Duodenal mucosa (tissue), 2 donors: Measurements from ENCODE around the gene HIPK1.

Experiments
- H3K27ac ChIP-seq: one replicate; pipeline ENCODE4 v1.7.0; 2013; ENCODE audit warnings: low read depth, low read length
- H3K27me3 ChIP-seq, 2 donors: one replicate each; pipeline ENCODE4 v1.7.0; 2013; ENCODE audit warnings: low read length in 2 of 2, control low read depth in 1 of 2; ENCODE audit not compliant: insufficient read depth in 2 of 2, control insufficient read depth in 1 of 2
- H3K36me3 ChIP-seq, 2 donors: one replicate each; pipeline ENCODE4 v1.7.0; 2013; ENCODE audit warnings: low read length in 2 of 2, control low read depth in 1 of 2; ENCODE audit not compliant: insufficient read depth in 2 of 2, control insufficient read depth in 1 of 2
- H3K4me1 ChIP-seq, 2 donors: one replicate each; pipeline ENCODE4 v1.7.0; 2013; ENCODE audit warnings: low read length in 2 of 2, control low read depth in 1 of 2; ENCODE audit not compliant: insufficient read depth in 2 of 2, control insufficient read depth in 1 of 2
- H3K4me3 ChIP-seq, 2 donors: one replicate each; pipeline ENCODE4 v1.7.0; 2013; ENCODE audit warnings: low read length in 2 of 2, low read depth in 1 of 2
- H3K9ac ChIP-seq, 2 donors: one replicate each; pipeline ENCODE4 v1.7.0; 2013; ENCODE audit warnings: low read length in 2 of 2, low read depth in 1 of 2
- H3K9me3 ChIP-seq, 2 donors: one replicate each; pipeline ENCODE4 v1.7.0; 2013; ENCODE audit warnings: low read length in 2 of 2, control low read depth in 1 of 2; ENCODE audit not compliant: control insufficient read depth in 1 of 2

The HIPK1 gene

GRCh38 chr1:113895961-113896360 lies 33.2 kb upstream of the HIPK1 start:
- no peaks in the 10 kb centered on the region for H3K27me3 ChIP-seq
- H3K9ac ChIP-seq, result no peak overlapping the region
- H3K4me3 ChIP-seq, result no peak overlapping the region
- H3K9me3 ChIP-seq, result no peaks in the 10 kb centered on the region
- peaks cover 22 to 52% of the 10 kb centered on the region in 2 donors for H3K36me3 ChIP-seq
- H3K27ac ChIP-seq, result no peak overlapping the region
- H3K4me1 ChIP-seq, result peaks cover 9 to 38% of the 10 kb centered on the region in 2 donors

DNA sequence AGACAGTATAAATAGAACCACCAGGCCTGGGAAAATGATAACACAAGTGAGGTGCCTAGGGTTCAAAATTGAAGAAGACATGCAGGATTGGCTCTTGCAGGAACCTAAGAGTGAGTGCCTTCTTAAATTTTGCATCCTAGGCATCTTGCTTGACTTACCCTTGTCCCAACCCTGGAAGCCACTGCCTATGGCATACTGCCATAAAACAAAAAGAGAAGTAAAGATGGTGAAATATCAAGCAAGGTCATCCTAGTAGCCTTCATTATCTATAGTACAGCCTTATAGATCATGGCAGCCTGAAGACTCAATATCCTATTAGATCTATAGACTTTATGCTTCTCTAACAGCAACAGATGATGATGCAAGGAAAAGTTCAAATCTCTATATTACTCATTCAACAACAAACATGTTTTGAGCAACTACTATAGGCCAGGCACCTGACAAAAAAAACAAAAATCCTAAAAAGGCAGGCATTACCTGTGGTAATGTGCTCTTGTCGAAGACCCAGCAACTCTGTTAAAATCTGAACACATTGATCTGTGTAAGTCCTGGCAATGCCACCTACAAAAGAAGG lies 30.8 kb upstream of the HIPK1 start:
- Histone ChIP-seq H3K4me3 (no peak overlapping the region), H3K27ac (no peak overlapping the region), H3K9ac (no peak overlapping the region), H3K4me1 (peaks cover 32 to 59% of the 10 kb centered on the region in 2 donors), H3K36me3 (peaks cover 22 to 60% of the 10 kb centered on the region in 2 donors), H3K9me3 (no peaks in the 10 kb centered on the region), H3K27me3 (no peaks in the 10 kb centered on the region)

- Histone ChIP-seq H3K36me3 (peaks cover 22 to 60% of the 10 kb centered on the region in 2 donors), H3K4me1 (peaks cover 38 to 64% of the 10 kb centered on the region in 2 donors), H3K4me3 (peak overlapping the region in 1 of 2 donors; percentile 12), H3K9ac (no peak overlapping the region), H3K27ac (no peak overlapping the region), H3K9me3 (no peaks in the 10 kb centered on the region), H3K27me3 (no peaks in the 10 kb centered on the region)
Observed at GRCh38 chr1:113899111-113899510, 30.0 kb upstream of the HIPK1 start.

DNA sequence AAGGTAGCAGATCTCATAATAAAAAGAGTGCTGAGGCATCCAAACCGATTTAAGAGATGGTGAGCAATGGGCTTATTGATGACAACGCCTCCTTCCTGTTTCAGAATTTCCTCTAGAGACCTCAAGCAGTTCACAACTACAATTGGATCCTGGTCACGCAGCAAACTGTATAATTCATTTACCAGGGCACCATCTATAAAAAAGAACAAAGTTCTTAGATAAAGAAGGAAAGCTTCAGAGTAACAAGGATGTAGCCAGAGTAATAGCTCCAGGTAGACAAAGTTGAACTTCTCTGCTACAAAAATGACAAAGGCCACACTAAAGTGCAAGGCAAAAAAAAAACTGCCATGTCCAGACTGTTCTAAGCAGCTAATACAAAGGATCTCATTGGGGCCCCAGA lies 27.9 kb upstream of the HIPK1 start:
- Histone ChIP-seq H3K4me1 (peaks cover 41 to 63% of the 10 kb centered on the region in 2 donors), H3K27me3 (no peaks in the 10 kb centered on the region), H3K36me3 (peaks cover 10 to 44% of the 10 kb centered on the region in 2 donors), H3K27ac (no peak overlapping the region), H3K9ac (no peak overlapping the region), H3K4me3 (no peak overlapping the region), H3K9me3 (no peaks in the 10 kb centered on the region)

DNA sequence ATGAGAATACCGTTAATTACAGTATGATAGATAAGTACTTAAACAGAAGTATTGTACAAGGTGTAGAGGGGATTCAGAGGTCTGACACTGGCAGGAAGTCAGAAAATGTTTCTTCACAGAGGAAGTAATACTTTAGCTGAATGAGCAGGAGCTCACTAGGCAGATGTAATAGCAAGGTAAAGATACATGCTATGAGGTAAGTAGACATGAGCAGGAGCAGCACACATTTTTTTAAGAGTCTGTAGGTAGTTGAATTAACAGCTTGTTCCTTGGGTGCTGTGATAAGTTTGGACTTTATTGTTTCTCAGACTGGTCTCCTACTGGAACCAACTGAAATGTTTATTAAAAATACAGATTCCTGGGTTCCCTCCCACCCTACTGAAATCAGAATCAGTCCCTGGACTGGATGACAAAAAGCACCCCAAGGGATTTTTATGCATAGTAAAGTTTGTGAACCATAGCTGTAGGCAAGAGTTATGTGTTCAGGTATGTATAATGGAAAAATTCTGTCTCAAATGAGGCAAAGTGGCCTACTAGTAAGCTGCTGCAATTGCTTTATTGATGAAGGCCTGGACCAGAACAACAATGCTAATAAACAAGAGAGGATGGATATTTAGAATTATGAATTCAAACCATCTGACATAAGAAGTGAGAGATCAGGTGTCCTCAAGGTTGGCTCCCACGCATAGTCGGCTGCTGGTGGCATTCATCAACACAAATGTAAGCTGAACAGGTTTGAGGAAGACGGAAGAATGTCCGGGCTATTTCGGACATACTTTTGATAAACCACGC lies 25.4 kb upstream of the HIPK1 start:
- Histone ChIP-seq H3K9me3 (no peaks in the 10 kb centered on the region), H3K4me3 (peak overlapping the region; percentile 89 to 96), H3K36me3 (peaks cover 0 to 36% of the 10 kb centered on the region in 2 donors), H3K27me3 (no peaks in the 10 kb centered on the region), H3K9ac (peak overlapping the region; percentile 95 to 96), H3K4me1 (peaks cover 41 to 55% of the 10 kb centered on the region in 2 donors), H3K27ac (peak overlapping the region; percentile 83)

- H3K9me3 ChIP-seq, result no peaks in the 10 kb centered on the region
- H3K4me3 ChIP-seq, result peak overlapping the region; percentile 89 to 96
- peaks cover 41 to 49% of the 10 kb centered on the region in 2 donors for H3K4me1 ChIP-seq
- peak overlapping the region; percentile 83 for H3K27ac ChIP-seq
- peaks cover 0 to 34% of the 10 kb centered on the region in 2 donors for H3K36me3 ChIP-seq
- H3K27me3 ChIP-seq, result no peaks in the 10 kb centered on the region
- peak overlapping the region; percentile 95 to 96 for H3K9ac ChIP-seq
Observed at GRCh38 chr1:113904293-113904673, 24.8 kb upstream of the HIPK1 start.

DNA sequence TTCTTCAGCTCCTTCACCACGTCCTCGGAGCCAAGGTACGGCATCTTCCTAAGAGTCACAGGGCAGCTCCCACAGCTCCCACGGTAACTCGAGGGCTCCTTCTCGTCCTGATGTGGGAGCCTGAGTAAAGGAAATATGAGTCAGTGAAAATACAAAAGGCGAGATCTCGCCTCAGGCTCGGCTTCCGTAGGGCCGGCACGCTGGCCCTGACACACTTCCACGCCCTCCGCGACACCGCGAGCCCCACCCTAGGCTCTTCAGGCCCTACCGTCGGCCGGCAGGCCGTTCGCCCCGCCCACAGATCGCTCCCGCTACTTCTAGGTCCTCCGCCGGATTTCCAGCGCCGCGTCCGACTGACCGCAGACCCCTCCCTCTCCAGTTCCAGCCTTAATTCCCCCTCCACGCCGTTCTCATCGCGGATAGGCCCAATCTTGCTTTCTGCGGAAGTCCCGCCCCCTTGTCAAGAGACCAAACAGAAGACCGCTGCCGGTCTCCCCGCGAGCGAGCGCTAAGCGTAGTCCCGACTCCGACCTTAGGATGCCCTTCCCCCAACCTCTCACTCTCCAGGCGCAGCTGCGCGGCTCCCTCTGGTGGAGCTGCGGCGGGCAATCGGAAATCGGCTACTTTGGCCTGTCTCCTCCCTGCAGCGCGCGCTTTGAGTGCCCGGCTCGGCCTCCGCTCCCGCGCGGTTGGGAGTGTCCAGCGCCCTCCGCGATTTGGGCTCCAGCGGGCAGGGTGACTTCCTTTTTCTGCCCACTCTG lies 24.3 kb upstream of the HIPK1 start, which contains the start of the genes AP4B1 and DCLRE1B:
AP4B1 (minus strand) TSS at position 126 of the 761 bp plus-strand sequence; CDS start at position 44, 82 bp downstream.
DCLRE1B (plus strand) TSS at position 653 of the 761 bp plus-strand sequence. CDS start 261 bp downstream, outside the sequence.
- Histone ChIP-seq H3K27me3 (no peaks in the 10 kb centered on the region), H3K4me1 (peaks cover 41 to 44% of the 10 kb centered on the region in 2 donors), H3K9me3 (no peaks in the 10 kb centered on the region), H3K4me3 (peak within 1 kb of the TSS; percentile 89 to 96), H3K9ac (peak within 1 kb of the TSS; percentile 96 to 98), H3K36me3 (peaks cover 0 to 30% of the 10 kb centered on the region in 2 donors), H3K27ac (peak within 1 kb of the TSS; percentile 83)

GRCh38 chr1:113905435-113905861 lies 23.7 kb upstream of the HIPK1 start:
- H3K4me1 ChIP-seq, result peaks cover 39 to 41% of the 10 kb centered on the region in 2 donors
- peak overlapping the region; percentile 89 to 94 for H3K4me3 ChIP-seq
- H3K9me3 ChIP-seq, result no peaks in the 10 kb centered on the region
- peaks cover 0 to 30% of the 10 kb centered on the region in 2 donors for H3K36me3 ChIP-seq
- H3K9ac ChIP-seq, result peak overlapping the region; percentile 83 to 98
- H3K27me3 ChIP-seq, result no peaks in the 10 kb centered on the region
- H3K27ac ChIP-seq, result peak overlapping the region; percentile 46

DNA sequence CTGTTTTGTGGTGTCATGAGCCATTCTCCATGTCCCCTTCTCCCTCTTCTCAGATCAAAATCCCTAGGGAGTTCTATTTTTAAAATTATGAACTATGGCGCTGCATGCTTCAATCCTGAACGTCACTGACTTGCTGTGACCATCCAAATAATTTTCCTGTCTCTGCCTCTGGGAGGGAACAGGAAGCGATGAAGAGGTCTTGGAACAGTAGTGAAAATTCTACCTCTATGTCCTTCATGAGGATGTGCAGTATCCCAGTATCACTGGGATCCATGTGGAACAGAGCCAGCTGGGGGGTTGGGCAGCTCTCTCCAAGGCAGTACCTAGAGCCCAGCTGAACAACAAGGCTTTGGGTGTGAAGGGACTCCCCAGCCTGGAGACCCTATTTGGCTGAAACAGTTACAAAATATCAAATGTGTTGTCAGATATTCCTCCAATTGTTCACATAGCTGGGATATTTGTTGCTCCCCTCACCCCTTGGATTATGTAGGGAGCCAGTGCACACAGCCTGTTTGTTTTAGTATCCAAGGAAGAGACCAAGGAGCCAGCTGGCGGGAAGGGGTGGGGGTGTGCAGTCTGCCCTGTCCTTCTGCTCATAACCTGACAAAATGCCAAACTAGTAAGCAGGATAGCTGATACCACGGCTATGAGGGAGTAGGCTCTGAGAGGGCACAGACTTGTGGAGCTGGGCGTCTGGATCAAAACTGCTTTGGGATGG lies 16.4 kb upstream of the HIPK1 start:
- no peaks in the 10 kb centered on the region for H3K9me3 ChIP-seq
- no peaks in the 10 kb centered on the region for H3K27me3 ChIP-seq
- H3K4me1 ChIP-seq, result peaks cover 0 to 12% of the 10 kb centered on the region in 2 donors
- peak overlapping the region in 1 of 2 donors; percentile 16 for H3K9ac ChIP-seq
- H3K27ac ChIP-seq, result peak overlapping the region; percentile 58
- H3K4me3 ChIP-seq, result no peak overlapping the region
- H3K36me3 ChIP-seq, result peaks cover 9 to 36% of the 10 kb centered on the region in 2 donors
